ENCODE results near the gene EPS8L2. TPM values are rescaled to one million over a fixed set of nuclear protein-coding genes. Genes with fewer than 3 reads are reported as not detected.

EPS8L2 gene
- total and polyA plus RNA-seq, 9 of the 15 experiments (the other 6 are each of a cell fraction or from before 2014, with no cell fraction given), result 0.75 to 17.0 (median 3.7) TPM

- no peak for TF ChIP-seq HINFP (tag; conservative IDR thresholded peaks at IDR 0.05; ENCODE audit: low read depth)
- TF ChIP-seq THRB (CRISPR knock-in tag; conservative IDR thresholded peaks at IDR 0.05), result no peak
- TF ChIP-seq TFAP4 (CRISPR knock-in tag; IDR thresholded peaks at IDR 0.05; ENCODE audit: borderline replicate concordance), result peak; percentile 68; the same call in 1 of the 2 replicates
- peak; percentile 62 for TF ChIP-seq VEZF1 (CRISPR knock-in tag; IDR thresholded peaks at IDR 0.05)
- no peak for TF ChIP-seq E2F8 (IDR thresholded peaks at IDR 0.05; ENCODE audit: low read depth, partially characterized antibody)
- TF ChIP-seq NFIX (CRISPR knock-in tag; IDR thresholded peaks at IDR 0.05; ENCODE audit: low read depth), result no peak
- no peak for TF ChIP-seq FUS (optimal IDR thresholded peaks at IDR 0.05; ENCODE audit: low read depth, low read length)
- peak; percentile 26; the same call in 1 of the 2 replicates for TF ChIP-seq CEBPG (CRISPR knock-in tag; IDR thresholded peaks at IDR 0.05)
- no peak for TF ChIP-seq CEBPG (tag; conservative IDR thresholded peaks at IDR 0.05 in 1 of 2, IDR thresholded peaks at IDR 0.05 in 1 of 2)
- TF ChIP-seq KAT7 (CRISPR knock-in tag; IDR thresholded peaks at IDR 0.05; ENCODE audit: borderline replicate concordance), result peak; percentile 29; the same call in 1 of the 2 replicates
- peak; percentile 63; the same call in 1 of the 2 replicates for TF ChIP-seq ATF7 (IDR thresholded peaks at IDR 0.05)
- no peak for TF ChIP-seq XRCC4 (IDR thresholded peaks at IDR 0.05; ENCODE audit: extremely low read depth, insufficient read depth, insufficient read length)
- TF ChIP-seq PML (IDR thresholded peaks at IDR 0.05; ENCODE audit: low read length), result 0 out of 2 replicates have a peak, but pooled peaks have one; percentile 58
- no peak for TF ChIP-seq SLC30A9 (CRISPR knock-in tag; IDR thresholded peaks at IDR 0.05)
- peak; percentile 88 to 90 for TF ChIP-seq NRF1 (conservative IDR thresholded peaks at IDR 0.05 in 1 of 2, IDR thresholded peaks at IDR 0.05 in 1 of 2)
- TF ChIP-seq ZBTB26 (CRISPR knock-in tag; IDR thresholded peaks at IDR 0.05), result no peak
- TF ChIP-seq LARP7 (IDR thresholded peaks at IDR 0.05), result no peak
Observed at GRCh38 chr11:747158-748006, 41.4 kb downstream of the EPS8L2 start, which contains the start of gene TALDO1 (continued).
